Activated naive CD8-positive, alpha-beta T cell treated with anti-CD3 and anti-CD28 coated beads for 36 hours (primary cell): ENCODE data around the gene ERLEC1. TPM values are rescaled to one million over a fixed set of nuclear protein-coding genes. Genes with fewer than 3 reads are reported as not detected.
"Not testable (repeated sequence)": the region's sequence is repeated elsewhere in the genome, so short reads cannot be mapped to it uniquely, and the experiment has no call there.

Experiments
- DNase-seq: peaks from one replicate; pipeline ENCODE4 v3.0.0; 2021
- H3K27ac Mint-ChIP-seq: one replicate; pipeline ENCODE4 v1.8.0; 2022; ENCODE audit warnings: mild to moderate bottlenecking, moderate library complexity, mixed read lengths
- H3K27me3 Mint-ChIP-seq: one replicate; pipeline ENCODE4 v1.8.0; 2022; ENCODE audit warnings: mild to moderate bottlenecking, mixed read lengths
- H3K36me3 Mint-ChIP-seq: one replicate; pipeline ENCODE4 v1.8.0; 2021; ENCODE audit warnings: mild to moderate bottlenecking, mixed read lengths
- H3K4me1 Mint-ChIP-seq: one replicate; pipeline ENCODE4 v1.8.0; 2021; ENCODE audit warnings: mixed read lengths
- H3K4me3 Mint-ChIP-seq: one replicate; pipeline ENCODE4 v1.8.0; 2022; ENCODE audit warnings: mild to moderate bottlenecking, moderate library complexity, mixed read lengths
- H3K9me3 Mint-ChIP-seq: one replicate; pipeline ENCODE4 v1.8.0; 2022; ENCODE audit warnings: mixed read lengths
- total RNA-seq, 2 experiments: library from RNA; stranded (reverse); gene quantifications; one replicate each; pipeline ENCODE4 v1.2.3, GENCODE V29; 2021

The ERLEC1 gene
- total RNA-seq, 2 experiments from 2014 or later: 17.5 to 18.6 TPM

DNA sequence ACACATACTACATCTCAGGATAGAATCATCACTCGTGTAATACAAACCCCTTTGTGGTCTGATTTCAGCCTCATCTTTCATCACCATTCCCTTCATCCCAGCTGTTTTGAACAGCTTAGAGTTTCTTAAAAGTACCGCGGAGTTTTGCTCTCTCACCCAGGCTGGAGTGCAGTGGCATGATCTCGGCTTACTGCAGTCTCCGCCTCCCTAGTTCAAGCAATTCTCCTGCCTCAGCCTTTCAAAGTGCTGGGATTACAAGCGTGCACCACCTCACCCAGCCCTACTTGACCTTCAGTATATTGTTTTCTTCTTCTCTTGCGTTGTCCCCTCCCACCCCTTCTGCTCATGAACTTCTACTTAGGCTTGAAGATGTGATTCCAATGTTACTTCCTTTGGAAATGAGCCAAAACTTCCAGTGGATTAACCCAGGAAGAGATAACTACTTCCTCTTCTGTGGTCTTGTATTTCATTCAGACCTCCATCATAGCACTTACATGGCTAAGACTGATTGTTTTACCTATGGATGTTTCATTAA lies 15.8 kb downstream of the ERLEC1 start:
- no peak for DNase-seq
- no peaks in the 10 kb centered on the region for H3K9me3 Mint-ChIP-seq
- H3K36me3 Mint-ChIP-seq: peaks cover 12% of the 10 kb centered on the region
- no peak overlapping the region for H3K4me3 Mint-ChIP-seq
- no peaks in the 10 kb centered on the region for H3K4me1 Mint-ChIP-seq
- H3K27ac Mint-ChIP-seq: no peak overlapping the region
- no peaks in the 10 kb centered on the region for H3K27me3 Mint-ChIP-seq

DNA sequence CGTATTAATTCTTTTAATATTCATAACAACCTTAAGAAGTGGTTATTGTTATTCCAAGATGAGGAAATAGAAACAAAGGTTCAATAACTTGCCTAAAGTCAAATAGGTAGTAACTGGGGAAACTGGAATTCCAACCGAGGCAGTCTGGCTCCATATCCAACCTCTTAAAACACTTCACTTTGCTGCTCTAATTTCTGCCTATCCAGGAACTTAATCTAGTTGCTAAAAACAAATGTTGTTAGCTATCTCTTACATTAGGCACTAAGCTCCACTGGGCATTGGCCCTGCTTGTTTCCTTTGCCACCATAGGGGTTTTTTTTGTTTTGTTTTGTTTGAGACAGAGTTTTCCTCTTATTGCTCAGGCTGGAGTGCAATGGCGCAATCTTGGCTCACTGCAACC lies 24.8 kb downstream of the ERLEC1 start:
- Mint-ChIP-seq H3K9me3 (no peaks in the 10 kb centered on the region), H3K27ac (no peak overlapping the region), H3K27me3 (no peaks in the 10 kb centered on the region), H3K36me3 (peaks cover 8% of the 10 kb centered on the region), H3K4me3 (no peak overlapping the region), H3K4me1 (no peaks in the 10 kb centered on the region)
- no peak for DNase-seq

DNA sequence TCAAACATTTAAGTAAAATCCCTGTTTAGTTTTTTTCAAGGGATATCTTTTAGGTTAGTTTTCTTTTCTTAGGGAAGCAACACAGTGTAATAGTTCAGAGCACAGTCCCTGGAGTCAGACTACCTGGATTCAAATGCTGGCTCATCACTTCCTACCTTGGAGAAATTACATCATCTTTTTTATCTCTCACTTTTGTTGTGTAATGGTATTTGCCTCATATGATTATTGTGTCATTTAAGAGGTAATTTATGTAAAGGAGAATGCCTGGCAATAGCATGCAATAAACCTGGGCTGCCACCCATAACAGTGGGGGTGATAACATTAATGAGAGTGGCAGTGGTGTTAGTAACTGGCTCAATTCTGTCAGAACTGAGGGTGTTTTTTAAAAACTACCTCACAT lies 26.3 kb downstream of the ERLEC1 start:
- no peaks in the 10 kb centered on the region for H3K9me3 Mint-ChIP-seq
- no peak overlapping the region for H3K4me3 Mint-ChIP-seq
- peak overlapping the region; percentile 62 for H3K27ac Mint-ChIP-seq
- no peaks in the 10 kb centered on the region for H3K27me3 Mint-ChIP-seq
- H3K4me1 Mint-ChIP-seq: no peaks in the 10 kb centered on the region
- no peak for DNase-seq
- peaks cover 11% of the 10 kb centered on the region for H3K36me3 Mint-ChIP-seq

DNA sequence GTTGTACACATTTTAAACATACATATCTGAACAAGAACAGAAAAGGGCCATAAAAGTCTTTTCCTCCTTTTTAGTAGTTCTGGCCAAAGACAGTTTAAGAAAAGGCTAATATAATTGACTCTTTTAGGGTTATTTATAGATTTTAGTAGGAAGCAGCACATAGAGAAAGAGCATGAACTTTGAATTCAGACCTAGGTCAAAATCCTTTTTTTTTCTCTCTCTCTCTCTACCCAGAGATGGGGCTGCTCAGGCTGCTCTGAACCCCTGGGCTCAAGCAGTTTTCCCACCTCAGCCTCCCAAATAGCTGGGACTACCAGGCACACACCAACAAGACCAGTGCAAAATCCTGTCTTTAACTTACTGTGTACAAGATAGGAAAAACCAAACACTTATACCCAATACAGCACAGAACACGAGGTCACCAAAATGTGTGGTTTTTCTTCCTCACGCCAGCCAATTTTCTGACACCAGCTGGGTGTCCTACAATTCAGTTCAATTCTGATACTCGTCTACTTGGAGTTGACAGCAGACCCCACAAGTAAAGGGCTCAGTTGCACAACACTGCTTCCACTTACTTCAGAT lies 32.1 kb downstream of the ERLEC1 start:
- Mint-ChIP-seq H3K4me3 (no peak overlapping the region), H3K4me1 (no peaks in the 10 kb centered on the region), H3K27me3 (no peaks in the 10 kb centered on the region), H3K36me3 (peaks cover 9% of the 10 kb centered on the region), H3K9me3 (no peaks in the 10 kb centered on the region), H3K27ac (peak overlapping the region; percentile 29)
- no peak for DNase-seq

DNA sequence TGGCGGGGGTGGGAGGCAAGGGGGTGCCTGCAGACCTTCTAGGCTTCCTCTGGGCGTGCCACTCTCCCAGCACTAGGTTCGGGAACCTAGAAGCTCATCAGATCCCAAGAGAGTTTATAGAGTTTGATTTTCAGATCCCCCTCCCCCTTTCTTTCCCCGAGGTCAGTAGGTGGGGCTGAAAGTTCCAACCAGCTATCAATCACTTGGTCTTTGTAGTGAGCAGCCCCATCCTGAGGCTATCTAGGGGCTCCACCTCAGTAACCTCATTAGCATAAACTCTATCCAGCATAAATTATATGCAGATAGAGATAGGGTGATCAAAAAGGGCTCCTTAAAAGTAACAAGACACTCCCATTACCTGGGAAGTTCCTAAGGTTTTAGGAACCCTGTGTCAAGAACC lies 32.8 kb downstream of the ERLEC1 start:
- Mint-ChIP-seq H3K36me3 (peaks cover 9% of the 10 kb centered on the region), H3K4me3 (no peak overlapping the region), H3K9me3 (no peaks in the 10 kb centered on the region), H3K27me3 (no peaks in the 10 kb centered on the region), H3K27ac (no peak overlapping the region), H3K4me1 (no peaks in the 10 kb centered on the region)
- DNase-seq: no peak

DNA sequence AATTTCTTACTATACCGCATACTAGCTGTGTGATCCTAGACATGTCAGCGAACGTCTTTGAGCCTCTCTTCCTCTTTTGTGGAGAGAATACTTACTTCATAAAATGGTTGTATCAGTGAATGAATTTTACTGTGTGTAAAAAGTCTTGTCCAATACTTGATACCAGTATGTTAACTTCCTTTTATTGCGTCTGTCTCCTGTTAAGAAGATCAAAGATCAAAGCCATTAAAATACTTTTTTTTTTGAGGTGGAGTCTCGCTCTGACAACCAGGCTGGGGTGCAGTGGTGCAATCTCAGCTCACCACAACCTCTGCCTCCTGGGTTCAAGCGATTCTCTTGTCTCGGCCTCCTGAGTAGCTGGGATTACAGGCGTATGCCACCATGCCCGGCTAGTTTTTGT lies 33.2 kb downstream of the ERLEC1 start:
- Mint-ChIP-seq H3K4me3 (no peak overlapping the region), H3K27me3 (no peaks in the 10 kb centered on the region), H3K9me3 (no peaks in the 10 kb centered on the region), H3K36me3 (peaks cover 9% of the 10 kb centered on the region), H3K4me1 (no peaks in the 10 kb centered on the region), H3K27ac (no peak overlapping the region)
- no peak for DNase-seq

DNA sequence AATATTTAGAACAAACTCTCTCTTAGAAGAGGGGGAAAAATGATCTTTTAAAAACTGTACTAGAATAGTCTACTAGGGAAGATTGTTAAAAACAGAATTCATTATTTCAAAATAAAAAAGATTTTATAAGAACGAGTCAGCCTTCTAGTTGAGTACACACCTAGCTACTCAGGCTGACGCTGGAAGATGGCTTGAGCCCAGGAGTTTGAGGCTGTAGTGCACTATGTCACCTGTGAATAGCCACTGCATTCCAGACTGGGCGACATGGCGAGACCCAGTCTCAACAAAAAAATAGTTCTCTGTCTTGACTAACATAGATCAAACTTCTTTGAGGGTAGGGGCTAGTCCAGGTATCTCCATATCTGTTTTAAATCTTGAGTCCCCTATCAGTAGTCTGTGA lies 33.9 kb downstream of the ERLEC1 start:
- Mint-ChIP-seq H3K27me3 (no peaks in the 10 kb centered on the region), H3K27ac (no peak overlapping the region), H3K9me3 (no peaks in the 10 kb centered on the region), H3K4me1 (no peaks in the 10 kb centered on the region), H3K4me3 (no peak overlapping the region), H3K36me3 (peaks cover 5% of the 10 kb centered on the region)
- no peak for DNase-seq

DNA sequence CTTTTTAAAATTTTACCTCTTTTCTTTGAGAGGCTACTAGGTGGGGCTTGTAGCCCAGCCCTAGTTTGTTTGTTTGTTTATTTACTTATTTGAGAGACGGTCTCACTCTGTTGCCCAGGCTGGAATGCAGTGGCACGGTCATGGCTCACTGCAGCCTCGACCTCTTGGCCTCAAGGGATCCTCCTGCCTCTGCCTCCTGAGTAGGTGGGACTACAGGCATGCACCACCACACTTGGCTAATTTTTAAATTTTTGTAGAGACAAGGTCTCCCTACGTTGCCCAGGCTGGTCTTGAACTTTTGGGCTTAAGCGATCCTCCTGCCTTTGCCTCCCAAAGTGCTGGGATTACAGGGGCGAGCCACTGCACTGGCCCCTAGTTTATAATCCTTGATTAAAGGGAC lies 35.0 kb downstream of the ERLEC1 start:
- no peaks in the 10 kb centered on the region for H3K4me1 Mint-ChIP-seq
- no peaks in the 10 kb centered on the region for H3K27me3 Mint-ChIP-seq
- no peaks in the 10 kb centered on the region for H3K9me3 Mint-ChIP-seq
- no peak for DNase-seq
- H3K36me3 Mint-ChIP-seq: peaks cover 3% of the 10 kb centered on the region
- no peak overlapping the region for H3K4me3 Mint-ChIP-seq
- no peak overlapping the region for H3K27ac Mint-ChIP-seq

DNA sequence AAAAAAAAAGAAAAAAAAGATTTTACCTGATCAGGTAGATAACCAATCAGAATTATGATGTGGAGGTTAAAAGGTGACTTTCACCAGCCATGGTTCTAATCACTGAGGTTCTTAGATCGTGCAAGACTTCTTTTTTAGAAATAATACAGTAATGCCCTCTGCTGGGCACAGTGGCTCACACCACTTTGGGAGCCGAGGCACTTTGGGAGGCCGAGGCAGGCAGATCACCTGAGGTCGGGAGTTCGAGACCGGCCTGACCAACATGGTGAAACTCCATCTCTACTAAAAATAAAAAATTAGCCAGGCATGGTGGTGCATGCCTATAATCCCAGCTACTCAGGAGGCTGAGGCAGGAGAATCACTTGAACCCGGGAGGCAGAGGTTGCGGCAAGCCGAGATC lies 36.8 kb downstream of the ERLEC1 start:
- H3K27me3 Mint-ChIP-seq, H3K4me3 Mint-ChIP-seq, H3K27ac Mint-ChIP-seq, H3K4me1 Mint-ChIP-seq, H3K36me3 Mint-ChIP-seq, H3K9me3 Mint-ChIP-seq: not testable (repeated sequence)
- DNase-seq: peak; percentile 4

DNA sequence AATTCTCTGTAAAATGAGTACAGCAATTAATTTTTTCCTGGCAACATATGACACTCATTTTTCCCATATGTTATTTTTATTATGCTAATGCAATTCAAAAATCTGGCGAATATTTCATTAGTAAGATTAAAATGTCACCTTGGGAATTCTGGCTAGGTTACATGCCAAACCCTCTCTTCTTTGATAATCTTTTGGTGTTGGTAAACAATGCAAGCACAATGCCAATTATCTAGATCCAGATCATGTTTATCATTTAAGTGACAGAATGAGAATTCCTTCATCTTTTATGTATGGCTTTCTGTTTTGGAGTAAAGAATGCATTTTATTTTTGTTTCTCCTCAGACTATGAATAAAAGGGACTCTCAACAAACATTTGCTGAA lies 39.2 kb downstream of the ERLEC1 start:
- Mint-ChIP-seq H3K9me3 (peaks cover 2% of the 10 kb centered on the region), H3K27me3 (no peaks in the 10 kb centered on the region), H3K4me1 (no peaks in the 10 kb centered on the region), H3K4me3 (no peak overlapping the region), H3K27ac (no peak overlapping the region), H3K36me3 (peaks cover 8% of the 10 kb centered on the region)
- no peak for DNase-seq

DNA sequence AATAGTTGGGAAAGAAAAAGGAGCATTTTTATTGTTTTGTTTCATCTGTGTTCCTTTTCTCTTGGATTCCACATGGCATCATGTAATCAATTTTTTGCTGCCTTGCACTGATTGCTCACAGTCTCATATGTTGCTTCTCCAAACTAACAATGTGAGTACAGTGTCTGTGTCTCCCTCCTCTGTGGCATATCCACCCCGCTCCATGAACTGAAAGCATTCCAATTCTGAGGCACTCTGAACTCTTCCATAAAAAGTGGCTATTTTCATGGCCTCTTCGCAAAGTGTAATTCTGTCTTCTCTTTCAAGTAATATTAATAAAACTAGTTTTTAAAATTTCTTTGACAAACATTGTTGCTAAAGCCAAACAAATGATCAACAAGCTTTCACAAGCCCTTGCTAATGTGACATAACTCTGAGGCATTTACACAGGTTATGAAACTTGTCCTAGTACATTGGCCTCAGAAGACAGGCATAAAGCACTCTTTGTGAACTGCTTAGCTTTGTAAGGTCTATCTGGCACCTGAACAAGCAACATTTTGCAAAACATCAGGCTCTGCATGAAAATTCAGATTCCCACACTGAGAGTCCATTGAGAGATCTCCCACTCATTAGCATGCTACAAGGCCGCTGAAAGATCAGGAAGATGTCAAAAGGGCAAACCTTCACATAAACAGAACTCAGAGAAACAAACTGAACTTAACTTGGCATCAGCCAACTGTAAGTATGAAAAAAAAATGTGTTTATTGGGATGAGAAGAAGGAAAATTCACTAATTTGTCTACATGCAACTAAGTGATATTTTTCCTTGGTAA lies 39.9 kb downstream of the ERLEC1 start:
- Mint-ChIP-seq H3K27me3 (no peaks in the 10 kb centered on the region), H3K36me3 (peaks cover 8% of the 10 kb centered on the region), H3K9me3 (peaks cover 2% of the 10 kb centered on the region), H3K4me3 (no peak overlapping the region), H3K4me1 (no peaks in the 10 kb centered on the region), H3K27ac (no peak overlapping the region)
- DNase-seq: no peak

DNA sequence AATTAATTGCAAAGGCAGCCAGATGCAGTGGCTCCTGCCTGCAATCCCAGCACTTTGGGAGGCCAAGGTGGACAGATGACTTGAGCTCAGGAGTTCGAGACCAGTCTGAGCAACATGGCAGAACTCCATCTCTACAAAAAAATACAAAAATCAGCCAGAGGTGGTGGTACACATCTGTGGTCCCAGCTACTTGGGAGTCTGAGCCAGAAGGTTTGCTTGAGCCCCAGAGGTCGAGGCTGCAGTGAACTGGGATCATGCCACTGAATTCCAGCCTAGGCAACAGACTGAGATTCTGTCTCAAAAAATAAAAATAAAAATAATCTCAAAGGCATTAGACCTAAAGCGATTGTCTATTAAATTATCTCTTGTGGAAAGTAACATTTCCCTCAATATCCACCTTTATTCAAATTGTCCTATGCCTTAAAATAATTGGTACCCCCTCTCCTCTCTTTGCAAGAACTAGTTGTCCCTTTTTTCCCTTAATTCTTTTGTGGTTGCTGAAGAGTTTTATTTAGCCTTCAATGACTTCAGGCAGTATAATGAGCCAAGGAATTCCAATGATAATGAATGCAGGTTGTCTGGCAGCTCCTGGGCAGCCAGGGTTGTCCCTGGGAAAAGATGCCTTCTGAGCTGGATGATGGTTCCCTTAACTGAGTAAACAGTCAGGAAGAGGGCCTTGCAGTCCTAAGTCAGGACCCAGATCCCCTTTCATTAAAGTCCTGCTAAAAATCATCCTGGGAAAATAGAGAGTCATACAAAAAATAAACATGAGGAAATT lies 40.7 kb downstream of the ERLEC1 start:
- Mint-ChIP-seq H3K27ac (no peak overlapping the region), H3K4me3 (no peak overlapping the region), H3K4me1 (no peaks in the 10 kb centered on the region), H3K27me3 (no peaks in the 10 kb centered on the region), H3K9me3 (peaks cover 2% of the 10 kb centered on the region), H3K36me3 (peaks cover 8% of the 10 kb centered on the region)
- no peak for DNase-seq

DNA sequence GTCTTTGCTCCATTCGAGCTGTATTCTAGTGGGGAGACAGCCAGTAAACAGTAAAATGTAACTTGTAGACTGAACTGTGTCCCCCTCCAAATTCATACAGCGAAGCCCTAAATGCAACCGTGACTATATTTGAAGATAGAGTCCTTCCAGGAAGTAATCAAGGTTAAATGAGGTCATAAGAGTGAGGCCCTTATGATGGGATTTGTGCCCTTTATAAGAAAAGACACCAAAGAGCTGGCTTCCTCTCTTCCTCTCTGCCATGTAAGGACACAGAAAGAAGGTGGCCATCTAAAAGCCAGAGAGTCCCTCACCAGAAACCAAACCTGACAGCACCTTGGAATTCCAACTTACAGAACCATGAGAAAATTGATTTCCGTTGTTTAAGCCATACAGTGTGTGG lies 41.5 kb downstream of the ERLEC1 start:
- peaks cover 2% of the 10 kb centered on the region for H3K9me3 Mint-ChIP-seq
- no peaks in the 10 kb centered on the region for H3K27me3 Mint-ChIP-seq
- H3K27ac Mint-ChIP-seq: no peak overlapping the region
- no peak overlapping the region for H3K4me3 Mint-ChIP-seq
- peaks cover 8% of the 10 kb centered on the region for H3K36me3 Mint-ChIP-seq
- no peaks in the 10 kb centered on the region for H3K4me1 Mint-ChIP-seq
- DNase-seq: no peak

DNA sequence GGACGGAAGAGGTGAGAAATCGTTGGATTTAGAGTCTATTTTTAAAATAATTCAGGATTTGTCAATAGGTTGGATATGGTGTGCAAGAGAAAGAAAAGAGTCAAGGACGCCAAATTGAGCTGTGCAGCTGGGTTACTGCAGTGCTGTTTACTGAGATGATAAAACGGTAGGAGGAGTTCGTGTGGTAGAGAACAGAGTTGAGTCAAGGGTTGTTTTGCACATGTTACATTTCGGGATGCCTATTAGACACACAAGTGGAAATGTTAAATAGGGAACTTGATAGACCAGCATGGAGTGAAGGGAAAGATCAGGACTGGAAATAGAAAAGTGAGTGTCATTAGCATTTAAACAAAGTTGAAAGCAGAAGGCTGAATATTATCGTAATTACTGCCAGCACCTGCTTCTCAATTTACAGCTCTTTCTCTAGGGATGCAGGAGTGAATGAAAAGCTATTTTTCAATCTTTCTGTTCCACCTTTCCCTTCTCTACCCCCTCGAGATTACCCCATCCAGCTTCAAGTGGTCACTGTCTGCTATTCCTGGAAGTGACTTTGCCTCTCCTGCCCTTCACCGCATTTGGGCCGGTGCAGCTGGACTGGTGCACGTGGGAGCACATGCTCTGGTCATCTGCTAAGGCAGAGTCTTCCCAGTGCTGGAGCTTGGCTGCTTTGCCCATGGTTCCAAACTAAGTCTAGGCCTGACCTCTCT lies 42.6 kb downstream of the ERLEC1 start:
- Mint-ChIP-seq H3K9me3 (peaks cover 2% of the 10 kb centered on the region), H3K4me1 (no peaks in the 10 kb centered on the region), H3K36me3 (peaks cover 9% of the 10 kb centered on the region), H3K4me3 (no peak overlapping the region), H3K27me3 (no peaks in the 10 kb centered on the region), H3K27ac (no peak overlapping the region)
- DNase-seq: no peak

DNA sequence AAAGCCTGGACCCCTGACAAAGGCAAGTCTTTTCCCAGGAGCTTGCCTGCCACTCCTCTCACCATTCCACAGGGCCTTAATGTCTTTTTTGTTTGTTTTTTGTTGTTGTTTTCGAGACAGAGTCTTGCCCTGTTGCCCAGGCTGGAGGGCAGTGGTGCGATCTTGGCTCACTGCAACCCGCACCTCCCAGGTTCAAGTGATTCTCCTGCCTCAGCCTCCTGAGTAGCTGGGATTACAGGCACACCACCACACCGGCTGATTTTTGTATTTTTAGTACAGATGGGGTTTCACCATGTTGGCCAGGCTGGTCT lies 43.1 kb downstream of the ERLEC1 start:
- H3K4me1 Mint-ChIP-seq, H3K9me3 Mint-ChIP-seq, H3K27ac Mint-ChIP-seq, H3K4me3 Mint-ChIP-seq, DNase-seq, H3K27me3 Mint-ChIP-seq: not testable (repeated sequence)
- H3K36me3 Mint-ChIP-seq: peaks cover 13% of the 10 kb centered on the region
